GM12864 (cell line): ENCODE measurements around the gene TMEM260.

Experiments
- DNase-seq: peaks from one replicate; pipeline ENCODE4 v3.0.0-alpha.2; 2011; ENCODE audit warnings: low read depth
- H3K4me3 ChIP-seq: 2 replicates; pipeline ENCODE4 v1.5.1; 2011; ENCODE audit warnings: mild to moderate bottlenecking, low read depth, low read length, control low read depth
- TF ChIP-seq, protein P1 (sequence below): IDR thresholded peaks from 2 replicates; pipeline ENCODE4 v1.5.1; 2011; ENCODE audit warnings: low read depth, mild to moderate bottlenecking, moderate library complexity, low read length, control low read depth, inconsistent platforms; ENCODE audit errors: missing control alignments

The TMEM260 gene

GRCh38 chr14:56554301-56554700 is 25.3 kb upstream of the TMEM260 start:
- TF ChIP-seq, protein P1, sequence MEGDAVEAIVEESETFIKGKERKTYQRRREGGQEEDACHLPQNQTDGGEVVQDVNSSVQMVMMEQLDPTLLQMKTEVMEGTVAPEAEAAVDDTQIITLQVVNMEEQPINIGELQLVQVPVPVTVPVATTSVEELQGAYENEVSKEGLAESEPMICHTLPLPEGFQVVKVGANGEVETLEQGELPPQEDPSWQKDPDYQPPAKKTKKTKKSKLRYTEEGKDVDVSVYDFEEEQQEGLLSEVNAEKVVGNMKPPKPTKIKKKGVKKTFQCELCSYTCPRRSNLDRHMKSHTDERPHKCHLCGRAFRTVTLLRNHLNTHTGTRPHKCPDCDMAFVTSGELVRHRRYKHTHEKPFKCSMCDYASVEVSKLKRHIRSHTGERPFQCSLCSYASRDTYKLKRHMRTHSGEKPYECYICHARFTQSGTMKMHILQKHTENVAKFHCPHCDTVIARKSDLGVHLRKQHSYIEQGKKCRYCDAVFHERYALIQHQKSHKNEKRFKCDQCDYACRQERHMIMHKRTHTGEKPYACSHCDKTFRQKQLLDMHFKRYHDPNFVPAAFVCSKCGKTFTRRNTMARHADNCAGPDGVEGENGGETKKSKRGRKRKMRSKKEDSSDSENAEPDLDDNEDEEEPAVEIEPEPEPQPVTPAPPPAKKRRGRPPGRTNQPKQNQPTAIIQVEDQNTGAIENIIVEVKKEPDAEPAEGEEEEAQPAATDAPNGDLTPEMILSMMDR = no peak
- no peak for DNase-seq
- no peak overlapping the region for H3K4me3 ChIP-seq

DNA sequence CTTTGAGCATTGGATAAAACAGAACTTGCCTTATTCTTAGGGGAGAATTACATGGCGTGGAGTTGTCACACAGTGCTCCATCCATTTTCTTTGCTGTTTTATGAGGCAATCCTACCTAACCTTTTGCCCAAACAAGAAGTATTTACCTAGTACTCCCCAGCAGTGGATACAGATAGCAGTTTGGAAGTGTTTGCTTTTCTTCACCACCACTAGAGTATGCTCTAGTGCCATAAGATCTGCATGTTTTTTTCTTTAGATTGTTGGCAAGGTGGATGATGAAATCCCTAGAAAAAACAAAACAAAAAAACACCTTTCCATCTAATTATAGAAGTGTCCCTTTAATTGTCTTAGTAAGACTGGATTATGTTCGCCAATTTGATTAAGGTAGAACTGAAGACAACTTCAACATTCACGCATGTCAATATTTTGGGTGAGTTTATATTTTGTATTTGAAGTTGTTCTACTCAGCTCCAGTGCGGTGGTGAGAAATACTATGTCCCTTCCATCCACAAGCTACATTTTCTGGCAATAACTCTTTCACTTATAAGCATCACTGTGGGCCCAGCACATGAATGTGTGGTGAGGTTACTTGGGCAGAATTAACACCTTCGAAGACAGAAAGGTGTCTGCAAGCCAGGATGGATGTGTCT is 23.6 kb upstream of the TMEM260 start:
- TF ChIP-seq, protein P1 = peak; percentile 63
- no peak overlapping the region for H3K4me3 ChIP-seq
- DNase-seq = no peak

DNA sequence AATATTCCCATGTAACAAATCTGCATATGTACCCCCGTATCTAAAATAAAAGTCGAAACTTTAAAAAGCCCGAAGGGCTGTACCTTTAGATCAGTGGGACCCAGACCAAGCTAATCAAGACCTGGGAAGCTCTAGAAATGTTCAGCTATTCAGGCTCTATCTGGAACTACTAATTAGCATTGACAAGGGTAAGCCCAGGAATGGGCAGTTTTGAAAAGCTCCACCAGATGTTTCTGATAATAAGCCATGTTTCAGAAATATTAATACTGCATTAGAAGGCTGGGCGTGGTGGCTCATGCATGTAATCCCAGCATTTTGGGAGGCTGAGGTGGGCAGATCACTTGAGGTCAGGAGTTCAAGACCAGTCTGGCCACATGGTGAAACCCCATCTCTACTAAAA is 20.4 kb upstream of the TMEM260 start:
- no peak for DNase-seq
- no peak overlapping the region for H3K4me3 ChIP-seq
- TF ChIP-seq, protein P1 = no peak

- TF ChIP-seq, protein P1 = no peak
- H3K4me3 ChIP-seq = no peak overlapping the region
- no peak for DNase-seq
These were observed 18.0 kb upstream of the TMEM260 start for GRCh38 chr14:56561606-56562005.

GRCh38 chr14:56562883-56563282 is 16.7 kb upstream of the TMEM260 start:
- DNase-seq = no peak
- no peak overlapping the region for H3K4me3 ChIP-seq
- TF ChIP-seq, protein P1 = no peak

- TF ChIP-seq, protein P1 = no peak
- no peak overlapping the region for H3K4me3 ChIP-seq
- DNase-seq = no peak
These were observed 10.4 kb upstream of the TMEM260 start for GRCh38 chr14:56569174-56569573.

DNA sequence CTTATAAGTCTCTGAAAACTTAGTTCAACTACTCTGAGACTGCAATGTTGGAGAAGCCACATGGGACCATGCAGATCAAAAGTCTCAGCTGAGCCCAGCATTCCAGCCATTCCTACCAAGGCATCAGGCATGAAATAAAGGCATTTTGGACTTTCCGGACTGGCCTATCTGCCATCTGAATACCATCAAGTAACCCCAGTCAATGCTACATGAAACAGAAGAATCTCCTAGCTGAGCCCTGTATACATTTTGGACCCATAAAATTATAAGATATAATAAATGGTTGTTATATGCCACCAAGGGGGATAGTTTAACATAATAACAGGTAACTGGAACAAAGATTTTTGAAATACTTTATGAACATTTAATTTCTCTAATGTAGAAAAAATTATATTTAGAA is 9.3 kb upstream of the TMEM260 start:
- no peak overlapping the region for H3K4me3 ChIP-seq
- no peak for DNase-seq
- TF ChIP-seq, protein P1 = no peak
